ENCODE data around the gene FBXO38. TPM values are rescaled to one million over a fixed set of nuclear protein-coding genes. Genes with fewer than 3 reads are reported as not detected.

FBXO38 gene
- total RNA-seq, 1 experiment from 2014 or later: 36.3 TPM

DNA sequence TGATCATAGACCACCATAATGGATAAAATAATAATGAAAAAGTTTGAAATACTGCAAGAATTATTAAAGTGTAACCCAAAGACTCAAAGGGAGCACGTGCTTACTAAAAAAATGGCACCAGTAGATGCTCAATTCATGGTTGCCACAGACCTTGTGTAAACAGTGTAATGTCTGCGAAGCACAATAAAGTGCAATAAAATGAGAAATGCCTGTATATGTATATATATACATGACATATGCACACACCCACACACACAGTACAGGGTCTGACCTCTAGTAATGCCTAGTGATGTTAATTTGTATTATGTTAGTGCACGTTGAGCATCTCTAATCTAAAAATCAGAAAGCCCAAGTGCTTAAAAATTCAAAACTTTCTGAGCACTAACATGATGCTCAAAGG, 52.3 kb downstream of the FBXO38 start:
- H3K36me3 ChIP-seq (ENCODE audit: control insufficient read depth in 1 of 2, insufficient read depth in 2 of 2, low read length in 2 of 2): peaks cover 17 to 21% of the 10 kb centered on the region in 2 experiments
- no peak overlapping the region for H3K4me2 ChIP-seq (ENCODE audit: low read length)
- H2AFZ ChIP-seq (ENCODE audit: low read depth, low read length, poor library complexity, severe bottlenecking): no peak overlapping the region
- no peak for ATAC-seq
- ChIA-PET RAD21 (ENCODE audit: low non-redundant PET in 1 of 2, low total read pairs in 2 of 2, uncharacterized antibody in 2 of 2, unreplicated experiment in 2 of 2) (no interaction called here), CTCF (no interaction called here), POLR2A (no interaction called here)
- no peaks in the 10 kb centered on the region for H3K9me2 ChIP-seq (ENCODE audit: insufficient read depth)
- no peaks in the 10 kb centered on the region for H3K4me1 ChIP-seq (ENCODE audit: control insufficient read depth in 1 of 2, insufficient read depth in 2 of 2, low read length in 2 of 2)
- no peak overlapping the region for H3K9ac ChIP-seq (ENCODE audit: low read length)
- TF ChIP-seq JUND (IDR thresholded peaks at IDR 0.05): no peak
- no peak for TF ChIP-seq ZNF274 (IDR thresholded peaks at IDR 0.05; ENCODE audit: low read depth, low read length)
- TF ChIP-seq, protein P1, sequence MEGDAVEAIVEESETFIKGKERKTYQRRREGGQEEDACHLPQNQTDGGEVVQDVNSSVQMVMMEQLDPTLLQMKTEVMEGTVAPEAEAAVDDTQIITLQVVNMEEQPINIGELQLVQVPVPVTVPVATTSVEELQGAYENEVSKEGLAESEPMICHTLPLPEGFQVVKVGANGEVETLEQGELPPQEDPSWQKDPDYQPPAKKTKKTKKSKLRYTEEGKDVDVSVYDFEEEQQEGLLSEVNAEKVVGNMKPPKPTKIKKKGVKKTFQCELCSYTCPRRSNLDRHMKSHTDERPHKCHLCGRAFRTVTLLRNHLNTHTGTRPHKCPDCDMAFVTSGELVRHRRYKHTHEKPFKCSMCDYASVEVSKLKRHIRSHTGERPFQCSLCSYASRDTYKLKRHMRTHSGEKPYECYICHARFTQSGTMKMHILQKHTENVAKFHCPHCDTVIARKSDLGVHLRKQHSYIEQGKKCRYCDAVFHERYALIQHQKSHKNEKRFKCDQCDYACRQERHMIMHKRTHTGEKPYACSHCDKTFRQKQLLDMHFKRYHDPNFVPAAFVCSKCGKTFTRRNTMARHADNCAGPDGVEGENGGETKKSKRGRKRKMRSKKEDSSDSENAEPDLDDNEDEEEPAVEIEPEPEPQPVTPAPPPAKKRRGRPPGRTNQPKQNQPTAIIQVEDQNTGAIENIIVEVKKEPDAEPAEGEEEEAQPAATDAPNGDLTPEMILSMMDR (IDR thresholded peaks at IDR 0.05 in 2 of 3, conservative IDR thresholded peaks at IDR 0.05 in 1 of 3; ENCODE audit: borderline replicate concordance in 1 of 3, insufficient read depth in 1 of 3, low read depth in 2 of 3, low read length in 2 of 3): no peak
- no peak for TF ChIP-seq POLR2AphosphoS5 (IDR thresholded peaks at IDR 0.05; ENCODE audit: low read depth, low read length)
- TF ChIP-seq SP1 (IDR thresholded peaks at IDR 0.05; ENCODE audit: low read depth): no peak
- no peak for TF ChIP-seq RAD21 (IDR thresholded peaks at IDR 0.05; ENCODE audit: low read depth)
- TF ChIP-seq, protein P2, sequence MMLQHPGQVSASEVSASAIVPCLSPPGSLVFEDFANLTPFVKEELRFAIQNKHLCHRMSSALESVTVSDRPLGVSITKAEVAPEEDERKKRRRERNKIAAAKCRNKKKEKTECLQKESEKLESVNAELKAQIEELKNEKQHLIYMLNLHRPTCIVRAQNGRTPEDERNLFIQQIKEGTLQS (IDR thresholded peaks at IDR 0.05): no peak
- TF ChIP-seq POLR2A (IDR thresholded peaks at IDR 0.05; ENCODE audit: borderline replicate concordance, extremely low read depth, insufficient read depth, insufficient read length): no peak
- no peak for TF ChIP-seq TCF7L2 (IDR thresholded peaks at IDR 0.05; ENCODE audit: borderline replicate concordance, extremely low read depth, insufficient read depth, insufficient read length)
- no peak for TF ChIP-seq ELF1 (IDR thresholded peaks at IDR 0.05; ENCODE audit: borderline replicate concordance, low read depth)
- no peak for TF ChIP-seq CBX3 (IDR thresholded peaks at IDR 0.05; ENCODE audit: low read depth)
- no peak for TF ChIP-seq EZH2 (IDR thresholded peaks at IDR 0.05)
- TF ChIP-seq REST (IDR thresholded peaks at IDR 0.05; ENCODE audit: low read depth): no peak
- no peak for TF ChIP-seq ZBTB33 (IDR thresholded peaks at IDR 0.05; ENCODE audit: extremely low read depth, insufficient replicate concordance, low read length)
- no peak for TF ChIP-seq ZFX (IDR thresholded peaks at IDR 0.05)
- no peak for TF ChIP-seq SRF (IDR thresholded peaks at IDR 0.05; ENCODE audit: low read depth)
- TF ChIP-seq CEBPB (IDR thresholded peaks at IDR 0.05; ENCODE audit: low read depth): no peak
- TF ChIP-seq EZH2phosphoT487 (IDR thresholded peaks at IDR 0.05; ENCODE audit: borderline replicate concordance): no peak
- no peaks in the 10 kb centered on the region for H3K27me3 ChIP-seq (ENCODE audit: insufficient read depth, low read length)
- no TSS peak for BruUV-seq (replicated peaks)
- no peaks in the 10 kb centered on the region for H3K79me2 ChIP-seq (ENCODE audit: insufficient read depth, low read length)
- intact Hi-C loops (cut with micrococcal nuclease): no loop called here
- no peaks in the 10 kb centered on the region for H3K9me3 ChIP-seq (ENCODE audit: control insufficient read depth in 1 of 2, insufficient read depth in 1 of 2, low read depth in 1 of 2, low read length in 2 of 2)
- DNase-seq (ENCODE audit: low read depth, low spot score): no peak
- H3K27ac ChIP-seq (ENCODE audit: low read depth, low read length): no peak overlapping the region
- no peak overlapping the region for H3K4me3 ChIP-seq (replicated peaks in 1 of 2; ENCODE audit: low read depth in 1 of 2, low read length in 2 of 2)
- no peaks in the 10 kb centered on the region; the same call in 1 of the 2 replicates for H4K20me1 ChIP-seq (ENCODE audit: insufficient read depth)

All from HCT116 (cell line).